LNCAP (cell line): ENCODE results near the gene SAP30.

ENCODE experiments used
- CTCF ChIP-seq: fragments of 450-650 bp; IDR thresholded peaks from 2 replicates; pipeline ENCODE4 v1.5.1; 2017; ENCODE audit warnings: mild to moderate bottlenecking

The SAP30 gene

DNA sequence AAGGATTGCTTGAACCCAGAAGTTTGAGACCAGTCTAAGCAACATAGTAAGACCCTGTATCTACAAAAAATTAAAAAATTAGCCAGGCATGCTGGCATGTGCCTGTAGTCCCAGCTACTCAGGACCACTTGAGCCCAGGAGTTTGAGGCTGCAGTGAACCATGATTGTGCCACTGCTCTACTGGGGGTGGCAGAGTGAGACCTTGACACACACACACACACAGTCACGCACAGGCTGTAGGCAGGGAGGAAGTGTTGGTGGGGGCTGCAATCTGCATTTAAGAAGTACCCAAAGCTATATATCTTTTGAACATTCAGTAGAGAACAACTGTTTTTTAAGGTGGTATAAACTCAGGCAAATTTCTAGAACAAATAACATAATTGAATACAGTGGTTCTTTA is 20.9 kb downstream of the SAP30 start:
- TF ChIP-seq CTCF, result no peak

DNA sequence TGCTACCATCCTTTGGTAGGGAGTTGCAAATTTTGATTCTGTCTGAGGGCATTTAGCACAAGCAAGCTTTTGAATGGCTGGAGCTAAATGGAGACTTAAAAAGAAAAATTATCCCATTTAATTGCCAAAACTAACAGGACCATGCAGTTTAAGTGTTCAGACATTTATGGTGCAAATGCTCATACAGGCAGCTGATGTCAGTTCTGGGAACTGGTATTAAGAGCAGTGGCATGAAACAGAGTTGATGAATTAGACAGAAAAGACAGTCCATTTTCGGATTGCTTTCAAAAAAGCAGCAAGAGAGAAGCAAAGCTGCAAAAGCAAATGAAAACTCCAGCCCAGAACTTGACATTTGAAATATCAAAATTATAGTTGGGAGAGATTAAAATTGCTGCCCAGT is 26.9 kb downstream of the SAP30 start:
- TF ChIP-seq CTCF, result no peak

- TF ChIP-seq CTCF, result no peak
Measured at GRCh38 chr4:173398220-173398619, 27.5 kb downstream of the SAP30 start.

- no peak for TF ChIP-seq CTCF
Measured at GRCh38 chr4:173398779-173399415, 28.1 kb downstream of the SAP30 start, which contains the start of gene SCRG1. Gene SCRG1, minus strand, starts transcription at chr4:173399116. Its CDS starts 7,702 bp downstream, at chr4:173391414.

GRCh38 chr4:173401063-173401462 is 30.3 kb downstream of the SAP30 start:
- TF ChIP-seq CTCF, result no peak

DNA sequence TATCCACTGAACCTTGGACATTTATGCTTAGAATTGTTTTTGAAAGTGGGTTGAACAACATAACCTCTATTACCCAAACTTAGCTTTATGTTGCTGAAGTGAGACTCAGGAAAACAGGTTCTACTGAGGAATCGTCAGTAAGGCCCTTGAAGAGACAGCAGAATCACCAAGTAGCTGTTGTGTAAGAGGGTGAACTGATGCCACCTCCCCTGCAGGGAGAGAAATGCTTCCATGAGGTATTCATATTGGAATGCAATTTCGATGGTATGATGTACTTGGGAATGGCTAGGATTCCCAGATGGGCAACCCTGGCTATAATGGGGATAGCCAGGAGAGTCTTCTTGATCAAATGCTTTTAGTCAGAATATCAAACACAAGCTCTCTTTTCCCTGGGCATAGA is 32.3 kb downstream of the SAP30 start:
- no peak for TF ChIP-seq CTCF

- no peak for TF ChIP-seq CTCF
Measured at GRCh38 chr4:173404296-173404865, 33.6 kb downstream of the SAP30 start.
